Measurements from ENCODE around the gene SENP1.

DNA sequence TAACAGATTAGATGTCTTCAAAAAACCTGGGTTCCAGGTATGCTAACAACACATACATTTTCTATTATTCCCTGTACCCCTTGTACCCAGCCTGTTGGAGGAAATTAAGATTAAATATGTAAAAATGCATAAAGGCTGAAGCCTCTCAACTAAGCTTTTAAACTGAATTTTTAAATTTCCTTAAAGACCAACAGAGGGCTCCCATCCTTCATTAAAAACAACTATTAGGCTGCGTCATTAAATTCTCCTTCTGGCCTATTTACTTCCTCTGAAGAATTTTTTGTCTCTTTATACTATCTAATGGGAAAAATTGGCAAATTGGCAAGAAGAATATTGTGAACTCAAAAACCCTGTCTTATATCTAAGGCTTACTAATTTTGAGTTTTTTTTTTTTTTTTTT is 21.8 kb downstream of the SENP1 start:
- no peak for TF ChIP-seq POLR2A (IDR thresholded peaks at IDR 0.05)
- TF ChIP-seq, protein P1, sequence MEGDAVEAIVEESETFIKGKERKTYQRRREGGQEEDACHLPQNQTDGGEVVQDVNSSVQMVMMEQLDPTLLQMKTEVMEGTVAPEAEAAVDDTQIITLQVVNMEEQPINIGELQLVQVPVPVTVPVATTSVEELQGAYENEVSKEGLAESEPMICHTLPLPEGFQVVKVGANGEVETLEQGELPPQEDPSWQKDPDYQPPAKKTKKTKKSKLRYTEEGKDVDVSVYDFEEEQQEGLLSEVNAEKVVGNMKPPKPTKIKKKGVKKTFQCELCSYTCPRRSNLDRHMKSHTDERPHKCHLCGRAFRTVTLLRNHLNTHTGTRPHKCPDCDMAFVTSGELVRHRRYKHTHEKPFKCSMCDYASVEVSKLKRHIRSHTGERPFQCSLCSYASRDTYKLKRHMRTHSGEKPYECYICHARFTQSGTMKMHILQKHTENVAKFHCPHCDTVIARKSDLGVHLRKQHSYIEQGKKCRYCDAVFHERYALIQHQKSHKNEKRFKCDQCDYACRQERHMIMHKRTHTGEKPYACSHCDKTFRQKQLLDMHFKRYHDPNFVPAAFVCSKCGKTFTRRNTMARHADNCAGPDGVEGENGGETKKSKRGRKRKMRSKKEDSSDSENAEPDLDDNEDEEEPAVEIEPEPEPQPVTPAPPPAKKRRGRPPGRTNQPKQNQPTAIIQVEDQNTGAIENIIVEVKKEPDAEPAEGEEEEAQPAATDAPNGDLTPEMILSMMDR (IDR thresholded peaks at IDR 0.05) = peak; percentile 16 to 39 (median 38)

Data from uterus (tissue), 2 donors.